ENCODE data around the gene ADAT3. TPM values are rescaled to one million over a fixed set of nuclear protein-coding genes. Genes with fewer than 3 reads are reported as not detected.

ADAT3 gene
- total and polyA plus RNA-seq, 2 donors (not counting 1 experiment from before 2014, with no cell fraction given), result 5.3 to 13.4 TPM

DNA sequence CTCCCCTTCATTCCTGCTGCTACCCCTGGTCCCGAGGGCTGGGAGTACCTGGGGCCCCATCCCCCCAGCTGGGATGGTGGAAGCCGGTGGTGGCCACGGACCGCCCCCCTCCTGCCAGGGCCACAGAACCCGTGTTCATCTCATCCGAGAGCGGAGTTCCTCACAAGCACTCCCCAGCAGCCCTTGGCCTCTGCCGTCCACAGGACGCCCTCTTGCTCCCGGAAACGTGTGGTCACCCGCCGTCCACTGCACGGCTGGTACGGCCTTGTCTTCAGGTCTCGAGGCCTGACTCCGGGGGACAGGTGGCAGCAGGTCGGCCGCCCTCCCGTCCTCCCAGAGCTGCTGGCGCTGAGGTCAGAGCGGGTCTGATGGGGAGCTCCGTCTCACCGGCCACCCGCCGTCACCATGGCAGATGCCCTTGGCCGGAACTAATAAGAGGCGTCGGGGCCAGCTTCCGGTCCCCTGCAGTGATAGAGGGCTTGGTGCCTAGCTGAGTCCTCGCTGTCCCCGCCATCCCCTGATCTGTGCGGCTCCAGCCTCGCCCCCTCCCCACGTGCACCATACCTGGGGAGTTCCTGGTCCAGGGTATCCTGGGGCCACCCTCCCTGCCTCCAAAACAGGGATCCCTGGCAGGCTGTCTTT, 19.2 kb downstream of the ADAT3 start:
- no peak for ATAC-seq (ENCODE audit: low read depth)
- no peak for DNase-seq
- H3K4me3 Mint-ChIP-seq, result no peak overlapping the region
- CTCF ChIA-PET, result interaction anchor here (1.3 to 1.7 kb wide), 2 partner anchors 27 to 60 kb away, joined by 4 to 5 read pairs; no protein-coding TSS in a partner anchor
- no peaks in the 10 kb centered on the region for H3K9me3 Mint-ChIP-seq (ENCODE audit: insufficient read depth)
- intact Hi-C loops (cut with micrococcal nuclease), result no loop called here
- Histone ChIP-seq H3K9ac (ENCODE audit: low read length) (no peak overlapping the region), H3K27me3 (replicated peaks in 1 of 4; ENCODE audit: control extremely low read depth in 1 of 4, control insufficient read depth in 3 of 4, insufficient read depth in 4 of 4, low read length in 3 of 4) (no peaks in the 10 kb centered on the region), H3K4me3 (ENCODE audit: control extremely low read depth in 1 of 5, extremely low read depth in 1 of 5, insufficient read depth in 1 of 5, low read depth in 2 of 5, low read length in 4 of 5) (no peak overlapping the region), H3K79me2 (ENCODE audit: control insufficient read depth, insufficient read depth, low read length) (peaks cover 5% of the 10 kb centered on the region), H4K20me1 (ENCODE audit: control insufficient read depth, insufficient read depth, low read length, poor library complexity, severe bottlenecking) (no peaks in the 10 kb centered on the region), H3K9me3 (ENCODE audit: control extremely low read depth in 1 of 3, control insufficient read depth in 2 of 3, insufficient read depth in 1 of 3, low read length in 2 of 3) (peaks cover 0 to 5% (median 0%) of the 10 kb centered on the region in 3 donors), H3K4me1 (ENCODE audit: control insufficient read depth in 2 of 2, insufficient read depth in 2 of 2, low read length in 2 of 2) (peaks cover 4 to 28% of the 10 kb centered on the region in 2 donors), H2AFZ (ENCODE audit: insufficient read depth, low read depth, low read length, poor library complexity, severe bottlenecking) (no peak overlapping the region), H3K4me2 (replicated peaks; ENCODE audit: low read depth, low read length, poor library complexity, severe bottlenecking) (peak overlapping the region; percentile 33), H3K36me3 (replicated peaks in 1 of 2; ENCODE audit: control extremely low read depth in 1 of 2, control insufficient read depth in 1 of 2, extremely low read depth in 1 of 2, insufficient read depth in 2 of 2, low read length in 1 of 2) (peaks cover 2 to 36% of the 10 kb centered on the region in 2 experiments), H3K27ac (ENCODE audit: low read length in 2 of 2) (no peak overlapping the region)
- H3K27ac Mint-ChIP-seq, result peak overlapping the region; percentile 10
- POLR2A ChIA-PET, result interaction anchor here (1.6 kb wide), 1 partner anchor 28 kb away, joined by 4 read pairs; no protein-coding TSS in a partner anchor
- no peaks in the 10 kb centered on the region for H3K27me3 Mint-ChIP-seq
- no peak for TF ChIP-seq EZH2 (IDR thresholded peaks at IDR 0.05; ENCODE audit: borderline replicate concordance, insufficient read depth, low read depth, low read length, poor library complexity, severe bottlenecking)
- TF ChIP-seq, protein P1, sequence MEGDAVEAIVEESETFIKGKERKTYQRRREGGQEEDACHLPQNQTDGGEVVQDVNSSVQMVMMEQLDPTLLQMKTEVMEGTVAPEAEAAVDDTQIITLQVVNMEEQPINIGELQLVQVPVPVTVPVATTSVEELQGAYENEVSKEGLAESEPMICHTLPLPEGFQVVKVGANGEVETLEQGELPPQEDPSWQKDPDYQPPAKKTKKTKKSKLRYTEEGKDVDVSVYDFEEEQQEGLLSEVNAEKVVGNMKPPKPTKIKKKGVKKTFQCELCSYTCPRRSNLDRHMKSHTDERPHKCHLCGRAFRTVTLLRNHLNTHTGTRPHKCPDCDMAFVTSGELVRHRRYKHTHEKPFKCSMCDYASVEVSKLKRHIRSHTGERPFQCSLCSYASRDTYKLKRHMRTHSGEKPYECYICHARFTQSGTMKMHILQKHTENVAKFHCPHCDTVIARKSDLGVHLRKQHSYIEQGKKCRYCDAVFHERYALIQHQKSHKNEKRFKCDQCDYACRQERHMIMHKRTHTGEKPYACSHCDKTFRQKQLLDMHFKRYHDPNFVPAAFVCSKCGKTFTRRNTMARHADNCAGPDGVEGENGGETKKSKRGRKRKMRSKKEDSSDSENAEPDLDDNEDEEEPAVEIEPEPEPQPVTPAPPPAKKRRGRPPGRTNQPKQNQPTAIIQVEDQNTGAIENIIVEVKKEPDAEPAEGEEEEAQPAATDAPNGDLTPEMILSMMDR (IDR thresholded peaks at IDR 0.05), result no peak
- peaks cover 10% of the 10 kb centered on the region for H3K4me1 Mint-ChIP-seq
- WGBS (ENCODE audit: insufficient coverage), result 99% methylated on average over 35 of the region's 35 CpGs

DNA sequence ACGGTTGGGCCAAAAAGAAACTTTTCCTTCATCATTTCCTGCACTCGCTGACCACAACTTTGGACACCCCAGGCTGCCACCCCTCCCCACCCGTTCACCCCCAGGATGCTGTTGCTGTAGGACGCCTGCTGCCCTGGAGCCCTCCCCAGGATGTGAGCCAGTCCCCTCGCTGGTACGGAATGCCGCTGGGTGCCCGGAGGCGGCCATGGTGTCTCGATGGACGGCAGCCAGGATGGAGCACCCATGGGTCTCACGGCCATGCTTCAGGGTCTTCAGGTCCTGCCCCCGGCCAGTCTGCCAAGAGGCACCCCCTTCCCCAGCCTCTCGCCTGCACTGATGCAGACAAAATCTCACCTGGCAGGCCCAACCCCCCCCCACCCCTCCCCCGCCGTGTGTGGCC, 20.3 kb downstream of the ADAT3 start:
- Mint-ChIP-seq H3K9me3 (ENCODE audit: insufficient read depth) (no peaks in the 10 kb centered on the region), H3K4me1 (peaks cover 19% of the 10 kb centered on the region), H3K4me3 (no peak overlapping the region), H3K27me3 (no peaks in the 10 kb centered on the region), H3K27ac (peak overlapping the region; percentile 26)
- H3K27me3 ChIP-seq (replicated peaks in 1 of 4; ENCODE audit: control extremely low read depth in 1 of 4, control insufficient read depth in 3 of 4, insufficient read depth in 4 of 4, low read length in 3 of 4), result no peaks in the 10 kb centered on the region
- no peak overlapping the region for H3K27ac ChIP-seq (ENCODE audit: low read length in 2 of 2)
- WGBS (ENCODE audit: insufficient coverage), result 90% methylated on average over 13 of the region's 16 CpGs
- no peak for TF ChIP-seq EZH2 (IDR thresholded peaks at IDR 0.05; ENCODE audit: borderline replicate concordance, insufficient read depth, low read depth, low read length, poor library complexity, severe bottlenecking)
- TF ChIP-seq, protein P1 (IDR thresholded peaks at IDR 0.05), result no peak
- ATAC-seq (ENCODE audit: low read depth) (no peak), DNase-seq (no peak)
- no peak overlapping the region for H3K4me2 ChIP-seq (replicated peaks; ENCODE audit: low read depth, low read length, poor library complexity, severe bottlenecking)
- H3K36me3 ChIP-seq (replicated peaks in 1 of 2; ENCODE audit: control extremely low read depth in 1 of 2, control insufficient read depth in 1 of 2, extremely low read depth in 1 of 2, insufficient read depth in 2 of 2, low read length in 1 of 2), result peaks cover 0 to 32% of the 10 kb centered on the region in 2 experiments
- ChIA-PET CTCF (no interaction called here), POLR2A (no interaction called here)
- no peak overlapping the region for H2AFZ ChIP-seq (ENCODE audit: insufficient read depth, low read depth, low read length, poor library complexity, severe bottlenecking)
- H3K4me3 ChIP-seq (ENCODE audit: control extremely low read depth in 1 of 5, extremely low read depth in 1 of 5, insufficient read depth in 1 of 5, low read depth in 2 of 5, low read length in 4 of 5), result no peak overlapping the region
- intact Hi-C loops (cut with micrococcal nuclease), result no loop called here
- no peaks in the 10 kb centered on the region for H4K20me1 ChIP-seq (ENCODE audit: control insufficient read depth, insufficient read depth, low read length, poor library complexity, severe bottlenecking)
- peaks cover 13 to 39% of the 10 kb centered on the region in 2 donors for H3K4me1 ChIP-seq (ENCODE audit: control insufficient read depth in 2 of 2, insufficient read depth in 2 of 2, low read length in 2 of 2)
- H3K9ac ChIP-seq (ENCODE audit: low read length), result no peak overlapping the region
- peaks cover 13% of the 10 kb centered on the region for H3K79me2 ChIP-seq (ENCODE audit: control insufficient read depth, insufficient read depth, low read length)
- H3K9me3 ChIP-seq (ENCODE audit: control extremely low read depth in 1 of 3, control insufficient read depth in 2 of 3, insufficient read depth in 1 of 3, low read length in 2 of 3), result peaks cover 0 to 5% (median 0%) of the 10 kb centered on the region in 3 donors
